GM18907 (cell line): ENCODE data around the gene SEMA7A.

Experiments used
- ATAC-seq: cut with Tn5 transposase; IDR thresholded peaks from one replicate; pipeline ENCODE4 v1.9.1; 2021; ENCODE audit warnings: mild to moderate bottlenecking, moderate library complexity; ENCODE audit not compliant: unreplicated experiment

SEMA7A gene

GRCh38 chr15:74419432-74419831, 14.3 kb downstream of the SEMA7A start:
- no peak for ATAC-seq

GRCh38 chr15:74418575-74419338, 15.0 kb downstream of the SEMA7A start:
- no peak for ATAC-seq

GRCh38 chr15:74417670-74418069, 16.1 kb downstream of the SEMA7A start:
- no peak for ATAC-seq

GRCh38 chr15:74417225-74417624, 16.5 kb downstream of the SEMA7A start:
- no peak for ATAC-seq

- no peak for ATAC-seq
Observed at GRCh38 chr15:74415966-74416916, 17.5 kb downstream of the SEMA7A start.

- no peak for ATAC-seq
Observed at GRCh38 chr15:74414603-74415338, 19.0 kb downstream of the SEMA7A start.

GRCh38 chr15:74414081-74414580, 19.6 kb downstream of the SEMA7A start:
- ATAC-seq = no peak

GRCh38 chr15:74413350-74414080, 20.2 kb downstream of the SEMA7A start:
- no peak for ATAC-seq

- ATAC-seq = no peak
Observed at GRCh38 chr15:74412159-74412558, 21.6 kb downstream of the SEMA7A start.

- no peak for ATAC-seq
Observed at GRCh38 chr15:74411686-74412085, 22.1 kb downstream of the SEMA7A start.

GRCh38 chr15:74410502-74410901, 23.3 kb downstream of the SEMA7A start:
- no peak for ATAC-seq

- no peak for ATAC-seq
Observed at GRCh38 chr15:74409225-74409624, 24.5 kb downstream of the SEMA7A start.

GRCh38 chr15:74408815-74409214, 24.9 kb downstream of the SEMA7A start:
- ATAC-seq = no peak

GRCh38 chr15:74408385-74408784, 25.4 kb downstream of the SEMA7A start:
- ATAC-seq = no peak

- ATAC-seq = no peak
Observed at GRCh38 chr15:74406992-74407705, 26.6 kb downstream of the SEMA7A start.

GRCh38 chr15:74406517-74406916, 27.2 kb downstream of the SEMA7A start:
- ATAC-seq = no peak

GRCh38 chr15:74405823-74406222, 27.9 kb downstream of the SEMA7A start:
- no peak for ATAC-seq

GRCh38 chr15:74403991-74404563, 29.7 kb downstream of the SEMA7A start:
- ATAC-seq = peak; percentile 34

- peak; percentile 7 for ATAC-seq
Observed at GRCh38 chr15:74403588-74403919, 30.2 kb downstream of the SEMA7A start.
